ENCODE results near the gene GRIA1.
"Not testable (repeated sequence)": the region's sequence is repeated elsewhere in the genome, so short reads cannot be mapped to it uniquely, and the experiment has no call there.

GRIA1 gene

DNA sequence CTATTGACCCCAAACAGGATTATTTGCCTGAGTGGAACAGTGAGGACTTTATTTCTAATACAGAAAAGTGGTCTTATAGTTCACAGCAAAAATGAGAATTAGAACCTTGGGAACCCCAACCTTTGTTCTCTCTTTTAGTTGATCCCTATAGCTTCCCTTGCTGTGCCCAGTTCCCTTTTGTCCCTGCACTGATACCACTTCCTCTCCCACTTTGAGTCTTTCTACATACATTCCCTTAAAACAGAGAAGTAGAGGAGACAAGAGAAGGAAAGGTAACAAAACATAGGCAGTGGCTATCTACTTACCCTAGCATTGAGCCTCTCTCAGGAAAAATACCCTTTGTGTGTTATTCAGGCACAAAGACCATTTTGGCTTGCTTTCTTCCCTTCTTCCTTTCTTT, 301.8 kb downstream of the GRIA1 start:
- no peak for DNase-seq

DNA sequence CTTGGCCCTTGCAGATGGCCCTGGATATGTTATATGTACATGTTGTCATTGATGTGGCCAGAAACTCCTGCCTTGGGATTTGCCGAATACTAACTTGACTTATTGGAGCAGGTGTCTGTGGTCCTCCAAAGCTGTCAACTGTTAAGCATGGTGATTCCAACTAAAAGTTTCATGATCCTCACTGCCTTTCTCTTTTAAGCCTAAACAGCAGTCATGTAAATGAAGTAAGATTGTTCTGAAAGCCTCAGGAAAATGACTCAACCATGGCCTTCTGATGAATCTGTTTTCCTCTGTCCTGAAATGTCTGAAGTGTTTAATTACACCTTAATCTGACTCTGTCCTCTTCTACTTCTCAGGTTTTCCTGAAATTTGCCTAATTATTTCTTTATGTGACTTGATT, 303.2 kb downstream of the GRIA1 start:
- no peak for DNase-seq

DNA sequence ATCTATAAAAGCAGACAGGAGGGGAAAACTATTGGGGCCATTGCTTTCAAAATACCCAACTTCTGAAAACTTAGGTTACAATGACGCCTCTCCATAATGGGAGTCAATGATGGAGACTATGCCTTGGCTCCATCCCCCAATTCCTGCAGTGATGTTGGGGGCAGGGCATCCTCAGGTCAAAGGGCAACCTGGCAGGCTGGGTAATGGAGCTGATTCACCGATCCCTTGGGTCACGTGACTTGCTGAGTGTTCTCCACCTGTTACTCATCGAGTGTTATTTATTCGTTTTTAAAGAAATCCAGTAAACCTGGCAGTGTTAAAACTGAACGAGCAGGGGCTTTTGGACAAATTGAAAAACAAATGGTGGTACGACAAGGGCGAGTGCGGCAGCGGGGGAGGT, 303.9 kb downstream of the GRIA1 start:
- DNase-seq, result no peak

DNA sequence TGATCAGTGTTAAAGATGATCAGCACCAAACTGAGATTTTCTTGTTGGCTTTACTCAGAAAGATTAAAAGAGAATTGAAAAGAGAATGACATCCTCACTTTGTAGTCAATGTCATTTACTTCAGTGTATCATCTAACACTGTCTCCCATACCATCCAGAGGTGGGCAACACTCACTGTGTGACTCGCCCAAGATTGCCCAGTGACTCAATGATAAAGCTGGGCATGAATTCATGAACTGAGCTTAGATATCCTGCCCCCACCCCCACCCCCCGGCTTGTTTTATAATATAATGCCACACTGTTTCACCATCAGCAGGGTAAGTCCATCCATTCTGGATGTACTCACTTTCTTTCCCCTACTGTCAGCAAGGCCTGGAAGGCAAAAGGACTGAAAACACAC, 306.1 kb downstream of the GRIA1 start:
- no peak for DNase-seq

DNA sequence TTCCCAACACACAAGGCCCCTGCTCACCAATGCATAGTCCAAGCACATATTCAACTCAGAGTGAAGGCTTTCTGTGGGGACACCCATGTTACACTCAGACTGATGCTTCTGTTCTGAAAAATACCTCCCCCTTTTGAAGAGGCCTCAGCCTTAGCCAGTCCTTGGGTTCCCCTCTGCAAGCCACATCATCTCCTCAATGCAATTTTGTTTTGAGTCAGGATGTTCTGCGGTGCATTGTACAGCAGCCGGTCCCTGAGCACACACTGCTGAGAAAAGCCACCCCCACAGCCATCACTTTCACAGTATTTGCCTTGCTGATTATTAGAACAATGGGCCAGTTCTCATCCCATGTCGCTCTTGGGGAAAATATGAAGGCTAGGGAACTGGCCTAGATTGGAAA, 307.0 kb downstream of the GRIA1 start:
- DNase-seq, result no peak

DNA sequence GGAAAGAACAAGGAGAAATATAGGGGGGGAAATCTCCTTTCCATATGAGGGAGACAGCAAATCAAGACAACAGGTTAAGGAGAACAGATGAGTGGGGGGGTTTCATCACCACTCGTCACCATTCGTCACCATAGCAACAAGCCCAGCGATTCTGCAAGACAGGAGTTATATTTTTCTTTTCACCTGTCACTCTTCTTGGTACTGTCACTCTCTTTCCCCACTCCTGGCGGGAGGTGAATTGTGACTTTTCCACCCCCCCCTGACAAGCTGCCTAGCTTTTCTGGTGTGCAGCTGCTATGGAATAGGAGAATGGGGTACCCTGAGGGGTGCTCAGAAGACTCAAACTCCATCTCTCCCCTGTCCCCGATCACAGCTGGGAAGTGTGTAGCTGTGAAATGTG, 308.4 kb downstream of the GRIA1 start:
- no peak for DNase-seq

DNA sequence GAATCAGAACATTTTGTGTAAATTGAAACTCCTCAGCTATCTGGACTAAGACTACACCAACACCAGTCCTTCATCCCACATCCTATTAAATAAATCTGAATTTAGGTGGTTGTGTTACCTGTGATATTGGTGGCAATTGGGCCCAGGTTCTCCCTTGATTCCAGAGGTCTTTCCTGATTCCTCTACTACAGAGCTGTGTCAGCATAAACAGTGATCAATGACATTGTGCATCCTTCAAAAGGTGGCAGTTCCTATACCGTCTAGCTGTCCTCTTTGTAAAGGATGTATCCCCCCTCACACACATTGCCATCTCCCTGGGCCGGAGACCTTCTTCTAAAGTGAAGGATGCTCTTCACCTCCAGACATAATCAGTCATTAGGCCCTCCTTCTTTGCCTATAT, 309.0 kb downstream of the GRIA1 start:
- DNase-seq, result no peak

DNA sequence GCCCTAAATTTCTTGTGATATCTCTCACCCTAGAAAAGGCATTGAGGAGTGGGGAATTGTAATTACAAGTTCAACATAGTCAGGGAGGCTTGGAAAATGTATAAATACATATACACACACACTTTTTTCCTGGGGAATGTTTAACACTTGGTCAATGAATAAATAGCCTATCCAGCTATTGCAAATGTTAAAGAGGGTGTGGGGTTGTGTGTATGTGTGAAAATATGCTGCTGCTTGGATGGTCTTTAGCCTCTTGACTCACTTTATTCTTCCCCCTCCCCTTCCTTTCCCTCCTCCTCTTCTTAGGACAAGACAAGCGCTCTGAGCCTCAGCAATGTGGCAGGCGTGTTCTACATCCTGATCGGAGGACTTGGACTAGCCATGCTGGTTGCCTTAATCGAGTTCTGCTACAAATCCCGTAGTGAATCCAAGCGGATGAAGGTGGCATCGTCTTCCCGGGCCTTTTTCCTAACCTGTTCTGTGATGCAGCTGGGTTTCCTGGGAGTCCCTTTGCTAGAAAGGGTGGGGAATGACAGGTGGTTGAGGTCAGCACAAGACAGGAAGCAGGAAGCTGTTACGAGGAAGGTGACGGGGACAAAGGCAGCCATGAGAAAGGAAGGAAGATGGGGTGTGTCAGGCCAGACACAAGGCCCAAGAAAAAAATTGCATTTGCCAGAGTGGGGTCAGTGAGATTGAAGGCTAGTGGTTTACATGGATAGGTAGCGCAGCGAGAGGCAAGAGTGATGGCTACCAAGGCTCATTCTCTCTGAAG, 311.8 kb downstream of the GRIA1 start:
- no peak for DNase-seq

DNA sequence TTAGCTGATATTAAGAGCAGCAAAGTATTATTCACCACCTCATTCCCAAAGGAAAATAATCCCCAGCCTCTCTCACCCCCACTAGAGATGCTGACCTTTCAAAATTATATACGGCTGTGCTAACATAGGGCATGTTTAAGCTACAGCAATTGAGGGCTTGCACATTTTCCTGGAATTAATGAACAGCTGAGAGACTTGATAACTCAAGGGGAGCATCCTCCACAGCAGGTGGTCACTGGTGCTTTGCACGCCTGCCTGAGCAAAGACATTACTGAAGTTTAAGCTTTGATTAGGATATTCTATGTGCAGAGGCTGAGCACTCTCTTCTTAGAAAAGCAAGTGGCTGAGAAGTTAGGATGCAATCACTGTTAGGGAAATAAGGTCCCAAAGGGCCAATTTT, 317.3 kb downstream of the GRIA1 start:
- DNase-seq, result no peak

DNA sequence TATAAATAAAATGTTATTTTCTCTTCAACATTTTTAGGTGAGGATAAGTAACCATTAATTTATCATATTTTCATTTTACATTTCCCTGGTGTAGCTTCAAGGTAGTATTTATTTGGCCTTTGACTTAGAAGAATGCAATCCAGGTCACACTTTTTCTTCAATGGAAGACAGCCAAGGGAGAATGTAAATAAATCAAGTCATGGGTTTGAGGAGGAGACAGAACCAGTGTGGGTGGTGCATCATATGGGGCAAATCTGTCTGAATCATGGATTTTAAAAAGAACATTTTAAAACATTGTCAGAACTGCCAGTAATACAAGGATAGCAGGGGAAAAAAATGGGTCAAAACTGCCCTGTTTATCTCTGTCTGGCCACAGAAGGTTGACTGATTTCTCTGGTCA, 318.7 kb downstream of the GRIA1 start:
- no peak for DNase-seq

DNA sequence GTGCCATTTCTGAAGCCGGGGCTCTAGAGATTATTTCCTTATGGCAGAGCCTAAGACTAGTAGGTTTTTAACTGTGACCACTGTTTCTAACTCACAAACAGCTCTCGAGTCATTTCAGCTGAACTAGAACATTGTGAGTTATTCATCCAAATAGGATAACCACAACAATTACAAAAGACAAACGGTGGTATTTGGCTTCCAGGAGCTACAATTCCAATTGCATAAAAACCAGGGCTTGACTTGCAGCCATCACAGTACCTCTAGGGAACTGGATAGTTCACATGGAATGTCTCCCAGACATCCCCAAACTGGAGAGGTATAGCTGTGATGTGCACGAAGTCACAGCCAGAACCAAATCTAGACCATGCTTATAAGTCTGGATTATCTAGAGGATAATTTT, 323.4 kb downstream of the GRIA1 start:
- no peak for DNase-seq

DNA sequence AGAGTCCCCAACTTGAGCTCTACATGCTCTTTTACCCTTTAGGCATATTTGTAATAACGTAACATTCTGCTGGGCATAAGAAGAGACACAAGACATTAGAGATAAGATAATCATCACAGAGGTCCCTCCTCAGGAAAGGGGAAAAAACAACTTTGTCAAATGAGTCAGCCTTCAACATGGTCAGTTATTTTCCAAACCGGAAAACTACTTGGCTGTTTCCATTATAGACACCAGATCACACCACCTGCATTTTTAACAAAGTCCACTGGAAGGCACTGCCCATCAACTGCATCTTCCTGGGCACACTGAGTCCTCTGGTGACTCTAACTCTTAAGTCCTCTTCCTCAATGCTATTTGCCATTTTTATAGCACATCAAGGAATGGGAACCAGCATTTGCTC, 326.4 kb downstream of the GRIA1 start:
- no peak for DNase-seq

DNA sequence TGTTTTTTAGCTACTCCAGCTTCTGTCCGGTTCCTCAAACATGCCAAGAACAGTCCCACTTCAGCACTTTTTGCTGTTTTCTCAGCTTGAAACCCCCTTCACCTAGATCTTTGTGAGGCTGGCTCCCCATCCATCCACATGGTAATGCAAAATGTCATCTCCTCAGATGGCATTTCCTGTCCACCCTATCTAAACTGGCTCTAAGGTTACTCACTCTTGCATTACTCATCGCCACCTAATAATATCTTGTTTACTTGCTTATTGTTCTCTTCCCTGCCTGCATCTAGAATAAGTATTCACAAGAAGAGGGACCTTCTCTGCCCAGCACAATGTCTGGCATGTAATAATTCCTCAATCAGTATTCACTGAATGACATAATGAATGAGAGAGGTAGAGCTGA, 328.2 kb downstream of the GRIA1 start:
- no peak for DNase-seq

DNA sequence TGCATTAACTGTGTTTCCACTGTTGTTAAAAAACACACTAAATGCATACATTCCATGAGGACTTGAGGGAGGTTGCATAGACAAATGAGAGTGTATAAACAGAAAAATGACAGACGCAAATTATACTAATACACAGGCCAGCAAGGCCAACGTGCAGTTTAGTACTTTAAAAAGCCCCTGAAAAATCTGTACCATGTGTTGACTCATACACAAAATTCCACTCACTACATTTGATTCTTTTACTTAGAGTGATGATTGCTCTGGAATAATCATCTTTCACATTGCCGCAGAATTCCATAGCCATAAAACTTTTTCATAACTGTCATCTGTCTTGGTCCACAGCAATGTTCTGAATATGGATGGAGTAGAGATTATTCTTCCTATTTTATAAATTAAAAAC, 332.6 kb downstream of the GRIA1 start:
- DNase-seq, result no peak

DNA sequence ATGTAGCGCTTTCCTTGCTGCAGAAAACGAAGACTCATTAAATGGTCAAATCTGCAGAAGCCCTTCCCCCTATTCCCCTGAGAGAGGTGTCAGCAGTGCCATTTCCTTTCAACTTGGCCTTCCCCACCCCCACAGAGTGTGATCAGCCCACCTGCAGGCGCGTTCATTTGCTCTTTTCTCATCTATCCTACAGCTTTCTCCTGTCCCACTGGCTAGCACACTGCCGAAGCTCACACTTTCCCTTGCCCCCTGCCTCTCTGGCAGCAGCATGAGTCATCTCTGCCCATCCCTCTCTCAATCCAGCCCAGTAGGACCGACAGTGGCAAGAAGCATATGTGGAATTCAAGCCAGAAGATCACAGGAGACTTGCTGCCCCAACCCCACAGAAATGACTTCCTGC, 334.4 kb downstream of the GRIA1 start:
- no peak for DNase-seq

DNA sequence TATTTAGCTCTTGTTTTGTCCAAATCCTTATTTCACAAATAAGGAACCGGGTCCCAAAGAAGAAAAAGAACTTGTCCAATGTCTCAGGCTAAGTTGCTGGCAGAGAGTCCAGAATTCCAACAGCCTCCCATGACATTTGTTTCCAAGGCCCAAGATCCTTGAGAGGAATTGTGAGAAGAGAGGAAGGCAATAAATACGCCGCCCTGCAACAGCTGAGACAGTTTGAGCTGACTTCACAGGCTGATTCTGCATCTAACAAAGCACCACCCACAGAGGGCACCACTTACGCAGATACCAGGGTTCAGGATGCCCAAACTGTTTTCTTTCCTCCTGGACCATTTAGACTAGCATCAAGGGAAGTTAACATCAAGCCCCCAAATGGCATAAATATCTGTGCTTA, 336.9 kb downstream of the GRIA1 start:
- DNase-seq, result no peak

DNA sequence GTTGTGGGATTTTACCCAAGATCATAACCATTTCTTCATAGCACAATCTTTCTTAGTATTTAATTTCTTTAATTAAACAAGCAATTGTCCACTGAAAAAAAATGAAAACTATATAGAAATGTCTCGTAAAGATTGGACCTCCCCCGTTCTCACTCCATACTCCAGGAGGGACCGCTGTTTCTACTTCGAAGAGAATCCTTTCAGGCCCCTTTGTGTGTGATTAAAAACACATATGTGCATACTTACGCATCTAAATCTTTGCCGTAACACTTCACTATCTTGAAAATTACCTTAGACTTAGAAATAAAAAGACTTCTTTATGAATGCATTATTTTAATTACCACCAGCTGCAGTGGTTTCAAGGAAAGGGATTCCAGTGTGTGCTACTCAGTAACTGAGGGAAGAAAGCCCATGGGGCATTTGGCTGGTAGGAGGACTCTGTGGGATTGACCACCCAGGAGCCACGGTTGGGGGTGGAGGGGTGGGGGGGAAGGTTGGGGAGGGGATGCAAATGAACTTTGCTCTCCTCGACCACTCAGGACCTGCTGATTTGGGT, 339.1 kb downstream of the GRIA1 start:
- no peak for DNase-seq

DNA sequence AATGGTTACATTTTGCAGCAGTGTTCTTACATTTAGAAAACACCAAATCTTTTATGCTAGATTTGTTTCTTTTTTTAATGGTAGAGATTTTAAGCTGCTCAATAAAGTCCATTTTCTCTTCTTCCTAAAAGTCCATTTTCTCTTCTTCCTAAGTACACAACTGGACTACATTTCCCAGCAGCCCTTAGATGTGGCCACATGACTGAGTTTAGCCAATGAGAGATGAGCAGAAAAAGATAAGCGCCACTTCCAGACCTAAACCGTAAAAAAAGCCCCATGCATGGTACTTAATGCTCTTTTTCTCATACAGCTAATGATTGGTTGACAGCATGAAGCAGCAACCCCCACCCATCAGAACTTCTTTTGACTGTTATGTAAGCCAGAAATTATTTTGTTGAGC, 341.5 kb downstream of the GRIA1 start:
- DNase-seq, result no peak

DNA sequence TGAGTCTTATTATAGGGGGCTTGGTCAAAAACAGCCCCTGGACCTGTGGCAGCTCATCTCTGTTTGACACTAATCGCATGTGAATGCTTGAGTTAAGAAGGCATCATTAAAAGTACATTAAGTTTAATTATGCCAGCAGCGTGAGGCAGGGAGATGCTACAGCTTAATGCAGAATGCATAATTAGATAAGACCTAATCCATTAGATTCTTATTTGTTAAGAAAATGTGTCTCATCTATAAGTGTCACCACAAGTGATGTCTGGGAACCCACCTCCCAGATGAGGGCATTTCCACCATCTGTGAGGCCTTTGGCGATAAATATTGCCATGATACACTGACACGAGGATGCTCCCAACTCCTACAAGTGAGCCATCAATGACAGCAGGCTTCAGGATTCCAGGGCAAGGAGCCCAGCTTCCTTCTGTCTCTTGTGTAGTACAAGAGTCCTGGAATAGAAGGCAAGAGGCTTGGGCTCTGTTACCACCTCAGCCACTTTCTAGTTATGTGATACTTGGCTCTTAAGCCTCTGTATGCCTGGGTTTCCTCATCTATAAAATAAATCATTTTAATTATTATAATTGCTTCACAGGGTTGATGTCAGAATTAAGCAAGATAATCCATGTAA, 345.5 kb downstream of the GRIA1 start:
- DNase-seq, result no peak

DNA sequence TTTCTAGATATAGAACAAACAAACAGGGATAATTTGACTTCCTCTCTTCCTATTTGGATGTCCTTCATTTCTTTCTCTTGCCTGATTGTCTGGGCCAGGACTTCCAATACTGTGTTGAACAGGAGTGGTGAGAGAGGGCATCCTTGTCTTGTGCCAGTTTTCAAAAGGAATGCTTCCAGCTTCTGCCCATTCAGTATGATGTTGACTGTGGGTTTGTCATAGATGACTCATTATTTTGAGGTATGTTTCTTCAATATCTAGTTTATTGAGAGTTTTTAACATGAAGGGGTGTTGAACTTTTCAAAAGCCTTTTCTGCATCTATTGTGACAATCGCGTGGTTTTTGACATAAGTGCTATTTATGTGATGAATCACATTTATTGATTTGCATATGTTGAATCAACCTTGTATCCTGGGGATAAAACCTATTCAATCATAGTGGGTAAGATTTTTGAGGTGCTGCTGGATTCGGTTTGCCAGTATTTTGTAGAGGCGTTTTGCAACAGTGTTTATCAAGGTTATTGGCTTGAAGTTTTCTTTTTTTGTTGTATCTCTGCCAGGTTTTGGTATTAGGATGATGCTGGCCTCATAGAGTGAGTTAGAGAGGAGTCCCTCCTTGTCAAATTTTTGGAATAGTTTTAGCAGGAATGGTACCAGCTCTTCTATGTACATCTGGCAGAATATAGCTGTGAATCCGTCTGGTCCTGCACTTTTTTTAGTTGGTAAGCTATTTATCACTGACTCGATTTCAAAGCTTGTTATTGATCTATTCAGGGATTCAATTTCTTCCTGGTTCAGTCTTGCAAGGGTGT, 359.0 kb downstream of the GRIA1 start:
- DNase-seq, result not testable (repeated sequence)

DNA sequence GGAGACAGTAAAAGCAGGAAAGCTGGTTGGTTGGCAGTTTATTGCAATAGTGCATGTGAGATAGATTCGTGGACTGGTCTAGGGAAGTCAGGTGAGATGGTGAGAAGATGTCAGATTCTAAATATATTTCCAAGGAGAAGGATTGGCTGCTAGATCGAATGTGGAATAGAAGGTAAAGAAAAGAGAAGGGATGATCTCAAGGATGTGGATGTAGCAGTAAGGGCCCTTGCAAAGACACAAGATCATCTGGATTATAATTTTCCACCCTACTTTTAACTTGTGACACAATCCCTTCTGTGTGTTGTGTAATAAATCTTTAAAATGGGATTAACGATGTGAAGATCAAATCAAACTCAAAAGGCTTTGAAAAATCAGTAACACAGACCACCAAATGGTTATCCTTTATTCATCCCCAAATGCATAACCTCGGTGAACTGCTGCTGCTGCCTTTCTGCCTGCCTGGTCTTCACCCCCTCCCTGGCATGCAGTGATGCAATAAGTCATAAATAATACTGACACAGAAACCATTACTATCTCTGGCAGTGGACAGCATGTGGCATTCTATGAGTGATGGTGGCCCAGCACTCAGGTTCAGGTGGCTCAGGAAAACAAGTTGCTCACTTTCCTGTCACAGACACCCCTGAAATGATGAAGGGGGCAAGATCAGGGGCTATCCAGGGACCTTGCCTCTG, 369.9 kb downstream of the GRIA1 start:
- DNase-seq, result no peak

DNA sequence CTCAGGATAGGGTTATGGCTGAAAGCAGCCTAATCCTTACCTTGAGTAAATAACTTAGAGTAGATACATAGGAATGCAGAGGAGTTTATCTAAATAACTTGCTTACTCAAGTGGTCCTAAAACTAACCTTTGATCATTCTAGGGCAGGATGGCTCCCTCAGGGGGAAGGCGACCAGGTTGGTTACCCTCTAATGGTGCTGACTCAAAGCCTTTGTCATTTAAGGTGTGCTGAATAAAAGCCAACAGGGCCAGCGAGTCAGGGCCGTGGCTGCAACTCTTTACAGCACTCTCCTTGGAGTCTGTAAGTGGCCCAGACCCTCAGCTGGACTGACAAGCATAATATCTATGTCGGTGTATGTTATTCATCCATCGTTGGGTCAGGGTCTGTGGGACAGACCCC, 372.4 kb downstream of the GRIA1 start:
- not testable (repeated sequence) for DNase-seq
